LHCN-M2 (cell line): Measurements from ENCODE around the gene TMEM98. TPM values are rescaled to one million over a fixed set of nuclear protein-coding genes. Genes with fewer than 3 reads are reported as not detected.
"Not testable (repeated sequence)": the region's sequence is repeated elsewhere in the genome, so short reads cannot be mapped to it uniquely, and the experiment has no call there.

Source experiments
- DNase-seq: peaks from one replicate; pipeline ENCODE4 v3.0.0-alpha.2; 2012; ENCODE audit warnings: low read depth
- polyA plus RNA-seq: library from polyadenylated mRNA; unstranded; fragments of >200 nt; gene quantifications from one replicate; pipeline ENCODE4 v1.2.1, GENCODE V29; 2012; ENCODE audit warnings: missing spikeins
- total RNA-seq: library from RNA; depleted of rRNA; stranded (reverse); fragments of >200 nt; gene quantifications from 2 replicates; pipeline ENCODE4 v1.2.3, GENCODE V29; 2014; rRNA removed

TMEM98 gene
- total RNA-seq: 208 and 214 TPM in 2 replicates
- polyA plus RNA-seq: 139 TPM

- peak; percentile 28 for DNase-seq
These were observed at the start of gene TMEM98 for GRCh38 chr17:32927724-32928585. Gene TMEM98, plus strand, starts transcription at chr17:32928153. Its CDS starts 3,376 bp downstream, at chr17:32931529.

GRCh38 chr17:32878211-32878610, 49.7 kb upstream of the TMEM98 start:
- peak; percentile 36 for DNase-seq

GRCh38 chr17:32879134-32879533, 48.8 kb upstream of the TMEM98 start:
- DNase-seq: no peak

DNA sequence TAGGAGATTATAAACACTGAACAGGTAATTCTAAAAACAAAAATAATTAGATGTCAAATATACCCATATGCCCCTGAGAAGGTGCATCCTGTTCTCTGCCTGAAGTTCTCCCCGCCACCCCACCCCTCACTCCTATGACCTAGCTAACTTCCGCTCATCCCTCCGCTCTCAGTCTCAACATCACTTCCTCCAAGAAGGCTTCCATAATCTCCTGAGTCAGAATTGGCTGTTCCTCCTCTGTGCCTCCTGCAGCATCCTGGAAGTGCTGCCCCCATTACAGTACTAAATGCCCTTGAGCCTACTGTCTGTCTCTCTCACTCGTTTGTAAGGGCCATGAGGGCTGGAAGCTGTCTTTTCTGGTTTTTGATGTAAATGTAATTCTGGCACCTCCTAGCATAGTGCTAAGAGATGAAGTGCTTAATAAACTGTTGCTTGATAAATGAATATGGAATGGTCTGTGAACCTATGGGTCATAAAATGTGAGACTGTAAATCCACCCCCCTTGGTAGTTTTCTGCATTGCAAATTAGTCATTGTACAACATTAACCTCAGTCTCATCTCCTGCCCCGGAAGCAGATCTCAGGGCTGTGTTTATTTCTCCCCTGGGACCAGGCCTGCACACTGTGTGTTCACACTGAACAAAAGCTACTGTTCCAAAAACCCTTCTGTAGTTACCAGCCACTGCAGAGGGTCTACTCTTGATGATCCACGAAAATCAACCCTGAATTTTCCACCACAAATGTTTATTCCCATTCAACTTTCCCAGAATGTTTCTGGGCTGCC, 47.1 kb upstream of the TMEM98 start:
- DNase-seq: peak; percentile 77

DNA sequence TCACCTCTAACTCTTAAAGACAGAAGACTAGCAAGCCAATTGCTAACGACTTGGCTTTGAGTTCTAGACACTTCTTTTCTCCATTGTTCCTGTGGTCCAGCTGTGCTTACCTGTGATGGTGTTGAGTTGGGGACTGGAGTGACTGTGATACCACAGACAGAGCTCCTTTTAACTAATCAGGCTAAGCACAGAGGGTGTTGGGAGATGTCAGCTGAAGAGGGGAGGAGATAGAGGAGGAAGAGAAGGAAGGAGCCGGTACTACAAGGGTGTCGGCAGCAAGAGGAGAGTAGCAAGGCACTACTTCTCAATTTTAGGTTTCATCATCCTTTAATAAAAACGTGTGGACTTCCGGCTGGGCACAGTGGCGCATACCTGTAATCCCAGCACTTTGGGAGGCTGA, 45.9 kb upstream of the TMEM98 start:
- DNase-seq: no peak

DNA sequence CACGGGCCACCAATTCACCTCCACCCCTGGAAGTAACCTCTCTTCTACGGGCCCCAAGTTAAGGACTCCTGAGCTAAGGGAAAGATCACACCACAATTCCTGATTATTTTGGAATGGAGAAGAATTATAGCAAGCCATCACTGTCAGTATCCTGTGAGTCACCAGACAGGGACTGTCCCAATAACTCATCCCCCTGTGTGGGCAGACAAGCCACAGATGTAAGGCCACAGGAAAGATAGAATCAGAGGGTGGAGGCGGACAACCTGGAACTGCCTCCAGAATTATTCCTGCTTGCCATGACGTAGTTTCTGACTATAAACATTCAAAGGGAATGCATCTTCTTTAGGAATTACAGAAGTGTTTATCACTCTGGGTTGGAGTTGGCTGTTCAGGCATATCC, 45.2 kb upstream of the TMEM98 start:
- no peak for DNase-seq

DNA sequence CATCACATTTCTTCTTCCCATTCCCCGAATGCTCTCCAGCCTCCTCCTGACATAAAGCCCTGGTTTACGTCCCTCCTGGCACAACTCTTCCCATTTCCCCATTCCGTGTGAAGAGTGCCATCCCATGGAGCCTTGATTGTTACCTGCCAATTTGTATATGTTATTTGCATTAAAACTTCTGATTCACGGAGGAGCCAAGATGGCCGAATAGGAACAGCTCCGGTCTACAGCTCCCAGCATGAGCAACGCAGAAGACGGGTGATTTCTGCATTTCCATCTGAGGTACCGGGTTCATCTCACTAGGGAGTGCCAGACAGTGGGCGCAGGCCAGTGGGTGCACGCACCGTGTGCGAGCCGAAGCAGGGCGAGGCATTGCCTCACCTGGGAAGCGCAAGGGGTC, 41.0 kb upstream of the TMEM98 start:
- not testable (repeated sequence) for DNase-seq

DNA sequence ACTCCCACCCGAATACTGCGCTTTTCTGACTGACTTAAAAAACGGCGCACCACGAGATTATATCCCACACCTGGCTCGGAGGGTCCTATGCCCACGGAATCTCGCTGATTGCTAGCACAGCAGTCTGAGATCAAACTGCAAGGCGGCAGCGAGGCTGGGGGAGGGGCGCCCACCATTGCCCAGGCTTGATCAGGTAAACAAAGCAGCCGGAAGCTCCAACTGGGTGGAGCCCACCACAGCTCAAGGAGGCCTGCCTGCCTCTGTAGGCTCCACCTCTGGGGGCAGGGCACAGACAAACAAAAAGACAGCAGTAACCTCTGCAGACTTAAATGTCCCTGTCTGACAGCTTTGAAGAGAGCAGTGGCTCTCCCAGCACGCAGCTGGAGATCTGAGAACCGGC, 40.5 kb upstream of the TMEM98 start:
- DNase-seq: not testable (repeated sequence)

- no peak for DNase-seq
These were observed 33.7 kb upstream of the TMEM98 start for GRCh38 chr17:32894245-32894644.

DNA sequence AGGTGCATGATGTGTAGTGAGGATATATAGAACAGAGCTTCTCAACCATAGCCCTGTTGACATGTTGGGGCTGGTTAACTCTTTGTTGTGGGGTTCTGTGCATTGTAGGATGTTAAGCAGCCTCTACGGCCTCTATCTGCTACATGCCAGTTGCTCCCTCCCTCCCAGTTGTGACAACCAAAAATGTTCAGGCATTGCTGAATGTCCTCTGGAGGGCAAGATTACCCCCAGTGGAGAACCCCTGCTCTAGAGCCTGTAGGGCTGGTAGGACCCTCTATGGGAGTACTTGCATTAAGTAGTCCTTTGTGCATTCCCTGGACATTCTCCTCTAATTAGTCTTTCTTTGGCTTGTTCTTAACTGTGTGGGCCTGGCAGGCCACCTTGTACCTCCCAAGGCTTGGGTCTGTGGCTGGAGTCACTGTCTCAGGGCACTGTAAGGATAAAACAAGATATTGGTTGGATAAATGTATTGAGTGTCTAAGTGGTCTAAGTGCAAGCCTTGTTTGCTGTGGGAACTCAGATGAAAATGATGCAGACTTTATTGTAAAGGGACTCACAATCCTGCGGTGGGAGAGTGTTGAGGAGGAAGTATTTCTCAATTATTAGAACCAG, 31.2 kb upstream of the TMEM98 start:
- DNase-seq: no peak

GRCh38 chr17:32899236-32900013, 28.5 kb upstream of the TMEM98 start:
- DNase-seq: no peak

- DNase-seq: no peak
These were observed 26.2 kb upstream of the TMEM98 start for GRCh38 chr17:32901743-32902142.

DNA sequence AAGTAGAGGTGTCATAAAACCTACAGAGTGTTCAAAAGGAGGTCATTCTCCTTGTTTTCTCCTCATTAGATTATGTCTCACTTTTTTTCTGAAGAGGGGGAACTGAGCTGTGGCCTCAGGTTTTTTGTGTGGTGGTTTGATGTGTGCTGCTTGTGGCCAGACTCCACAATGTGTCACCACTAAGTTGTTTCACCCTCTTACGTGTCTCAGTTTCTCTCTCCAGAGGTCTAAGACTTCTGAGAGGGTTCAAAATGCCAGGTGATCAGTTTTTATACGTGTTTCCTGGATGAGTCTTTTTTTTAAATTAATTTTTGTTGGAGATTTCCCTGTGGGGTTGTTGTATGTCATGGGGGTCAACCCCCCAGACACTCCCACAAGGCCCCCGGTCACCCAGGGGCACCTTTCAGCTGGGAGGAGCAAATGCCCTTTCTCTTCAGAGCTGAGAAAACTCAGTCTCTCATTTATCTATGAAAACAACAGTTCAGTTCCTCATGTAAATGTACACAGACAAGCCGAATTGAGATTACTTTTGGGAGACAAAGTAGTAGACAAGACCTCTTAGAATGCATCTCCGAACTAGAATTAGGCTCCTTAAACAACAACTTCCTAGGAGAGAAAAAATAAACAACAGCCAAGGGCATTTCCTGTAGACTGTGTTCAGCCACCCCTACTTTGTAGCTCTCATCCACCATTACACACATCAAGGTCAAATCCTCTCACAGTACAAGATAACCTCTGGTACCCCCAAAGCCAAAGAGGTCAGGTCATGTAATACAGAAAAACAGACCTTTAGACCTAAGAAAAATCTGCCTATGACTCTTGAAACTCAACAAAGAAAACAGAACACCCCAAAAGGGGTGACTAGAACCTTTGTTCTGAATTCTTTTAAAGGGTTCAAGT, 23.9 kb upstream of the TMEM98 start:
- DNase-seq: no peak

DNA sequence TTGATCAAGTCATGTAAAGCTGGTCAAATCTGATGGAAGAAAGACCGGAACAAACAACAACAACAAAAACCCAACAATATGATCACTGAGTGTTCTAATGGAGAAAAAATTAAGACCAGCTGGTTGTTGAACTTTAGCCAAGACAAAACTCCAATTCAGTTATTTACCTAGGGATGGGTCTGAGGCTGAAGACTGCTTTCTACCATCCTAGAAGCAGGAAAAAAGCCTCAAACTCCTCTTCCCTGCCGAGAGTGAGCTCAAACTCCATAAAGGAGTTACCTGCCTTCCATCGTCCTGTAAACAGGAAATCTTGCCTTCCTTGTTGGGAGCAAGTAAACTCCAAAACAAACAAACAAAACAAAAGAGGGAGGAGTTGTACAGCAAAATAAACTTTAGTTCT, 23.1 kb upstream of the TMEM98 start:
- DNase-seq: no peak

GRCh38 chr17:32907583-32907982, 20.4 kb upstream of the TMEM98 start:
- DNase-seq: no peak

DNA sequence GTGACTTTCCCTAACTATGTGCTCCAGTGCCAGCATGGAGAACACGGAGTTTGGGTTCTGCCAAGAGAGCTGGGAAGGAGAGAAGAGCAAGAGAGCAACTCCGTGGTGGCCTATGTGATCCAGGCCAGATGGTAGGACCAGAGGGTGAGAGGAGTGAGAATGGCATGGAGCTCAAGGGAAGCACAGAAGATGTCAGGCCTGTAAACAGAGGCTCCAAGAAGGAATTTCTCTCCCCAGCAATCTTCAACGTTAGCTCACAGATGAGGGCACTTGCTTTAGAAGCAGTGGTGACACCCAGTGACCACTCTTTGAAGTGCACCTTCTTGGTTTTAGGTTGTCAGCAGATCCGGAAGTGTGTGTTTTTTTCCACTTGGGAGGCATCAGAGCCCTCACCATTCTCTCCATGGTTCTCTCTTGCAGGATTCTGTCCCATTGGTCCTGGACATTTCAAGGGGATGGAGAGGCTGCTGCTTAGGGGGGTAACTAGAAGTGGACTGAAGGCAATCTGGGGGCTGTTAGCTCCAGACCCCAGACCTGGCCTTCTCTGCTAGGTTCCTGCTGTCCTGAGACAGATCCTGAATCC, 18.1 kb upstream of the TMEM98 start:
- peak; percentile 83 for DNase-seq

GRCh38 chr17:32910769-32911168, 17.2 kb upstream of the TMEM98 start:
- DNase-seq: no peak

- peak; percentile 75 for DNase-seq
These were observed 15.6 kb upstream of the TMEM98 start for GRCh38 chr17:32912218-32912897.

GRCh38 chr17:32913593-32913992, 14.4 kb upstream of the TMEM98 start:
- no peak for DNase-seq
